Parathyroid adenoma (tissue), 2 donors: ENCODE results near the gene PPP2R5A.

Experiments
- H2AFZ ChIP-seq: fragments of 300-600 bp; sonication (generic); one replicate; pipeline ENCODE4 v1.7.0; 2017; ENCODE audit warnings: antibody characterized with exemption, mild to moderate bottlenecking
- H3K27ac ChIP-seq: fragments of 300-600 bp; sonication (generic); one replicate; pipeline ENCODE4 v1.7.0; 2017
- H3K27me3 ChIP-seq: fragments of 300-600 bp; sonication (generic); one replicate; pipeline ENCODE4 v1.7.0; 2017; ENCODE audit warnings: low read length; ENCODE audit not compliant: control insufficient read depth, insufficient read depth
- H3K36me3 ChIP-seq: fragments of 300-600 bp; sonication (generic); one replicate; pipeline ENCODE4 v1.7.0; 2017; ENCODE audit warnings: low read length; ENCODE audit not compliant: control insufficient read depth, insufficient read depth
- H3K4me1 ChIP-seq: fragments of 300-600 bp; sonication (generic); one replicate; pipeline ENCODE4 v1.7.0; 2017; ENCODE audit warnings: control low read depth
- H3K4me2 ChIP-seq: fragments of 300-600 bp; sonication (generic); one replicate; pipeline ENCODE4 v1.7.0; 2017; ENCODE audit warnings: low read length
- H3K4me3 ChIP-seq: fragments of 300-600 bp; sonication (generic); one replicate; pipeline ENCODE4 v1.7.0; 2017; ENCODE audit warnings: low read depth, low read length
- H3K79me2 ChIP-seq: fragments of 300-600 bp; sonication (generic); one replicate; pipeline ENCODE4 v1.7.0; 2017; ENCODE audit warnings: control low read depth
- H3K9ac ChIP-seq: fragments of 300-600 bp; sonication (generic); one replicate; pipeline ENCODE4 v1.7.0; 2017; ENCODE audit warnings: mild to moderate bottlenecking
- H3K9me3 ChIP-seq: fragments of 300-600 bp; sonication (generic); one replicate; pipeline ENCODE4 v1.7.0; 2017; ENCODE audit warnings: low read length; ENCODE audit not compliant: control insufficient read depth
- TF ChIP-seq, protein P1 (sequence below): fragments of 300-600 bp; sonication (generic); IDR thresholded peaks from one replicate; pipeline ENCODE4 v1.7.0; 2017; ENCODE audit warnings: antibody characterized with exemption, mild to moderate bottlenecking
- donor health status: primary hyperparathyroidism.

PPP2R5A gene

DNA sequence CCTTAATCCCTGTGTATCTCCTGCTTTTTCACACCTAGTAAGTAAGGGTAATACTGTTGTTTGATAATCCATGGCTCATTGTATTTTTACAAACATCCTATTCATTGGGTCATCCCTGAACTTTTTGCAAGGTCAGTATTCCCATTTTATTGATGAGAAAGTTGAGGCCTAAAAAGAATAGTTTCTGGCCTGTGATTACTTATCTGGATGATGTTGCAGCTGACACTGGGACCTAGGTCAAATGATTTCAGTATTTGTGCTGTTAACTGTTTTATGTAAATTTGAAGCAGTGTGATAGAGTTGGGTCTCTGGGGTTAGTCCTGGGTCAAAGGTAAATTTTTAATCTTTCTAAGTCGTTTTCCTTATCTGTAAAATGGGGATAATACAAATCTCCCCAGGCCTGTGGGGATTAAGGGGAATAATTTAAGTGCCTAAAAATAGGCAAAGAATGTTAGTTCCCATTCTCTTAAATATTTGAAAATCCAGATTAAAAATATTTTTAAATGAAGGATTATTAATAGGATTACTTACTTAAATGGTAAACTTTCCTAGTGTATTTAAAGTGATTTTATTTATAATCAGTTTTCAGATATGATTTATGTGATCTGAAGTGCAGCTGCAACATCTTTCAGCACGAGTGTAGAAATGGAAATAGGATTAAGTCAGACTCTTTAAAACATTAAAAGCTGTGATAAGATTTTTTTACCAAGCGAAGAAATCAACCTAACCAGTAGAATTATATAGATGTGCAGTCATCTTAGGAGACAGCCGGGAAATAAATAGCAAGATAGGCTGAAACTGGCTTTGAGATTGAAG lies 4.3 kb downstream of the PPP2R5A start:
- Histone ChIP-seq H3K9me3 (no peaks in the 10 kb centered on the region), H3K4me1 (peaks cover 3% of the 10 kb centered on the region), H3K4me2 (no peak overlapping the region), H3K36me3 (no peaks in the 10 kb centered on the region), H3K79me2 (peaks cover 31% of the 10 kb centered on the region), H3K27me3 (no peaks in the 10 kb centered on the region), H3K9ac (no peak overlapping the region), H3K4me3 (no peak overlapping the region), H2AFZ (no peak overlapping the region), H3K27ac (no peak overlapping the region)
- TF ChIP-seq, protein P1, sequence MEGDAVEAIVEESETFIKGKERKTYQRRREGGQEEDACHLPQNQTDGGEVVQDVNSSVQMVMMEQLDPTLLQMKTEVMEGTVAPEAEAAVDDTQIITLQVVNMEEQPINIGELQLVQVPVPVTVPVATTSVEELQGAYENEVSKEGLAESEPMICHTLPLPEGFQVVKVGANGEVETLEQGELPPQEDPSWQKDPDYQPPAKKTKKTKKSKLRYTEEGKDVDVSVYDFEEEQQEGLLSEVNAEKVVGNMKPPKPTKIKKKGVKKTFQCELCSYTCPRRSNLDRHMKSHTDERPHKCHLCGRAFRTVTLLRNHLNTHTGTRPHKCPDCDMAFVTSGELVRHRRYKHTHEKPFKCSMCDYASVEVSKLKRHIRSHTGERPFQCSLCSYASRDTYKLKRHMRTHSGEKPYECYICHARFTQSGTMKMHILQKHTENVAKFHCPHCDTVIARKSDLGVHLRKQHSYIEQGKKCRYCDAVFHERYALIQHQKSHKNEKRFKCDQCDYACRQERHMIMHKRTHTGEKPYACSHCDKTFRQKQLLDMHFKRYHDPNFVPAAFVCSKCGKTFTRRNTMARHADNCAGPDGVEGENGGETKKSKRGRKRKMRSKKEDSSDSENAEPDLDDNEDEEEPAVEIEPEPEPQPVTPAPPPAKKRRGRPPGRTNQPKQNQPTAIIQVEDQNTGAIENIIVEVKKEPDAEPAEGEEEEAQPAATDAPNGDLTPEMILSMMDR: no peak

DNA sequence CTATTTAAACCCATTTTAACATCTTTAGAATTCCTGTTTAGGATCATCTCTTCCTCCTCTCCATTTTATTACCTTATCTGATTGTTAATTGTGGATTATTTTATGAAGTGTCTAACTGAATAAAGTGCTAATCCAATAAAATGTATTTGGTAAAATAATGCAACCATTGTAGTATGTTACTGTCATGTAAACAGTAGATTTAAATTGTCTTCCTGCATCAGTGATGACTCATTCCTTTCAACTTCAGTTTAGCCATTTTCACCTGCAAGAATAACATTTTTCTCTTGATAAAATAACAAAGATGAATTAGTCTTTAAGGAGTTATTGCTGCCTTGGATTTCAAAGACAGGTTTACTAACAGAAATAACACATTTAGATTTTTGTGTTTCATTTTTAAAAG lies 5.4 kb downstream of the PPP2R5A start:
- peaks cover 36% of the 10 kb centered on the region for H3K79me2 ChIP-seq
- H3K4me3 ChIP-seq: no peak overlapping the region
- TF ChIP-seq, protein P1: no peak
- H3K9me3 ChIP-seq: no peaks in the 10 kb centered on the region
- no peak overlapping the region for H3K27ac ChIP-seq
- H3K36me3 ChIP-seq: no peaks in the 10 kb centered on the region
- H3K4me2 ChIP-seq: no peak overlapping the region
- H3K27me3 ChIP-seq: no peaks in the 10 kb centered on the region
- H3K4me1 ChIP-seq: peaks cover 3% of the 10 kb centered on the region
- no peak overlapping the region for H2AFZ ChIP-seq
- no peak overlapping the region for H3K9ac ChIP-seq

DNA sequence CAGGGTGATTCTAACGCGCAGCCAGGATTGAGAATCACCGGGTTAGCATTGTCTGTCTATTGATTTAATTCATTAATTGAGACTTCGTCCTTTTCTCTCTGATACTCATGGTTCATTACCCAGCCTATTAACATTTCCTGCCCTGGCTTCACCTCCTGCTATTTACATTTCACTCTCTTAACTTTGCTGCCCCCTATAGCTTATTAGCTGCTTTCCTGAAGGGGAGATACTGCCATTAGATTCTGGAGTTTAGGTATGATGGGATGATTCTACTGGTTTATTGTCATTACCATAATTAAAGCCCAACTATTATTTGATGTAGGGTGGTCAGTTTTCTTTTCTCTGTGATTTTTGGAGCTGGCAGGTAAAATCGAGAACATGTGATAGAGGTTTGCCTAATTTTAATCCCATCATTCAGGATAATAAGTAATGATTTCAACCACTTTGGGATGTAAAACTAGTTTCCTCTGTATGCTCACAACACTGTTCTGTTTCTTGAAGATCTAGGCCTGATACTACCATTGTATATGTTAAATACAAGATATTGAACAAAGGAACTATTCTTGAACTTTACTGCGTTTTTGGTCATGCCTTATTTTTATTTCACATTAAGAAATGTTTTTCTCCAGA lies 6.4 kb downstream of the PPP2R5A start:
- no peak overlapping the region for H3K4me3 ChIP-seq
- no peak overlapping the region for H3K4me2 ChIP-seq
- no peaks in the 10 kb centered on the region for H3K36me3 ChIP-seq
- H3K4me1 ChIP-seq: peaks cover 3% of the 10 kb centered on the region
- H3K9me3 ChIP-seq: no peaks in the 10 kb centered on the region
- no peak overlapping the region for H3K9ac ChIP-seq
- TF ChIP-seq, protein P1: peak; percentile 48
- H2AFZ ChIP-seq: no peak overlapping the region
- H3K27ac ChIP-seq: no peak overlapping the region
- H3K79me2 ChIP-seq: peaks cover 34% of the 10 kb centered on the region
- H3K27me3 ChIP-seq: no peaks in the 10 kb centered on the region

DNA sequence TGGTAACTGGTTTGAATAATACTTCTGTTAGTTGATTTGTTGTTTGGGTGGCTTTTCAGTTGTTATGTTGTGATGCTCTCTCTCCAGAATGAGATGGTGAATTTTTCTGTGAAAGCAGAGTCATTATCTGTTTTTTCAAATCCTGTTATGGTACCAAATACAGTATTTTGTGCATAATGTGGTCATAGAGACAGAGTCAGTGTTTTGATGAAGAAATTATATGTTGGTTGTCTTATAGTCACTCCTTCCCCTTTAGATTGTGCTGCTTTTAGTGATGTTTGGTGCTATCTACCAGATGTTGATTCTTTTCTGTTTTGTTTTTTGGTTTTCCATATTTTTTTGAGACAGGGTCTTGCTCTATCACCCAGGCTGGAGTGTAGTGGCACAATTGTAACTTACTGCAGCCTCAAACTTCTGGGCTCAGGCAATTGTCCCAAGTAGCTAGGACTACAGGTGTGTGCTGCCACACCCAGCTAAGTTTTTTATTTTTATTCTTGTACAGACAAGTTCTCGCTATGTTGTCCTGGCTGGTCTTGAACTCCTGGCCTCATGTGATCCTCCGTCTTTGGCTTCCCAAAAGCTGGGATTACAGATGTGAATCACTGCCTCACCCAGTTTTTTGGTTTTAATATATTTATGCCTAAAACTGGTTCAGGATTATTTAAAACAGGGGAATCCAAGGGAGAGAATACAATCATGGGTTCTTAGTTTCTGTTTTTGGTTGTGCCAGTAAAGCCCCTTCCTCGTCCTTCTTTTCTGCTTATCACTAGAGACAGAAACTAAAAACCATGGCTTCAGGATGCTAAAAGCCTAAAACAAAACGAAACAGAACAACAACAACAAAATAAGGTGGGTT lies 7.3 kb downstream of the PPP2R5A start:
- no peak overlapping the region for H3K9ac ChIP-seq
- no peaks in the 10 kb centered on the region for H3K9me3 ChIP-seq
- no peak overlapping the region for H3K4me3 ChIP-seq
- H3K4me2 ChIP-seq: no peak overlapping the region
- peaks cover 3% of the 10 kb centered on the region for H3K4me1 ChIP-seq
- no peak overlapping the region for H3K27ac ChIP-seq
- H2AFZ ChIP-seq: no peak overlapping the region
- H3K36me3 ChIP-seq: no peaks in the 10 kb centered on the region
- peaks cover 34% of the 10 kb centered on the region for H3K79me2 ChIP-seq
- TF ChIP-seq, protein P1: no peak
- H3K27me3 ChIP-seq: no peaks in the 10 kb centered on the region
